Vagina (tissue), 2 donors: Measurements from ENCODE around the gene ZDHHC11.
"Not testable (repeated sequence)": the region's sequence is repeated elsewhere in the genome, so short reads cannot be mapped to it uniquely, and the experiment has no call there.

Source experiments
- POLR2A ChIP-seq, 2 donors: fragments of 450-650 bp; IDR thresholded peaks; one replicate each; pipeline ENCODE4 v1.6.1; 2017; ENCODE audit warnings: antibody characterized with exemption in 2 of 2, mild to moderate bottlenecking in 2 of 2, moderate library complexity in 2 of 2
- TF ChIP-seq, protein P1 (sequence below), 3 experiments: fragments of 450-650 bp in 2 of 3; fragments of 200-600 bp in 1 of 3; sonication (generic) in 1 of 3; IDR thresholded peaks; one replicate each; pipeline ENCODE4 v1.5.1; 2017 to 2019; ENCODE audit warnings: antibody characterized with exemption in 3 of 3, mild to moderate bottlenecking in 2 of 3, moderate library complexity in 2 of 3

DNA sequence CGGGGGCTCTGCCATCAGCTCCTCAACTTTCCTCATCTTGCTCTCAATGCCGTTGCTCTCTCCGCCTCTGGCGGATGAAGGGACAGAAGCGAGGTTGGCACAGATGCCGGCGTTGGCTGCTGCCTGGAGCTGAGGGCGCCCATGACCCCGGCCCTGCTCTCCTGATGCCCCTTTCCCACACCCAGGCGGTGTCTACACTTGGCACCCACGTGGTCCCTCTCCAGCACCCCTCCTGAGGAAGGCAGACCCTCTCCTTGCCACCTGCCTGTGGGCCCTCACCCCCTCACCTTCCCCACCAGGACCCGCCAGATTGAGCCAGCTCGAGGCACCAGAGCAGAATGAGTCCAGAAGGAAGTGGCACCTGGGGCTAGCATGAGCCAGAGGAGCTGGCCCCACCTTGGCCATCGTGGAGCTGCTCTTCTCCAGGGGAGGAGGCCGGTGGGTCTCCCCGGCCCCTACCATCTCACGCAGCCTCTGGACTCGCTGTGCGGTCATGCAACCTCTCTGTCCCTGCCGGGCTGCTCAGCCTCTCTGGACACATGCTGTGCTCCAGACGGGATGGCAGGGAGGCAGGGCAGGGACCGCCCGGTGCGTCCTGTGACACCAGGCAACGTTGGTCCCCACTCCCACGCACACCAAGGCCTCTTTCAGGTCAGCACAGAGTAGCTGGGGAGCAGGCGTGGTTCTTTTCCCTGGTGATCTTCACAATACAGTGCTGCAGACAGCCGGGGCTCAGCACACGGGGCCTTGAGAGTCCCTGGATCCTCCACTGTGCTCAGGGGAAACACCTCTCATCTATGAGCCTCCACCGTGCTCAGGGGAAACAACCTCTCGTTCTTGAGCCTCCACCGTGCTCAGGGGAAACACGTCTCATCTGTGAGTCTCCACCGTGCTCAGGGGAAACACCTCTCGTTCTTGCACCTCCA lies 4.8 kb downstream of the ZDHHC11 start:
- TF ChIP-seq POLR2A (IDR thresholded peaks at IDR 0.05), result not testable (repeated sequence)
- TF ChIP-seq, protein P1, sequence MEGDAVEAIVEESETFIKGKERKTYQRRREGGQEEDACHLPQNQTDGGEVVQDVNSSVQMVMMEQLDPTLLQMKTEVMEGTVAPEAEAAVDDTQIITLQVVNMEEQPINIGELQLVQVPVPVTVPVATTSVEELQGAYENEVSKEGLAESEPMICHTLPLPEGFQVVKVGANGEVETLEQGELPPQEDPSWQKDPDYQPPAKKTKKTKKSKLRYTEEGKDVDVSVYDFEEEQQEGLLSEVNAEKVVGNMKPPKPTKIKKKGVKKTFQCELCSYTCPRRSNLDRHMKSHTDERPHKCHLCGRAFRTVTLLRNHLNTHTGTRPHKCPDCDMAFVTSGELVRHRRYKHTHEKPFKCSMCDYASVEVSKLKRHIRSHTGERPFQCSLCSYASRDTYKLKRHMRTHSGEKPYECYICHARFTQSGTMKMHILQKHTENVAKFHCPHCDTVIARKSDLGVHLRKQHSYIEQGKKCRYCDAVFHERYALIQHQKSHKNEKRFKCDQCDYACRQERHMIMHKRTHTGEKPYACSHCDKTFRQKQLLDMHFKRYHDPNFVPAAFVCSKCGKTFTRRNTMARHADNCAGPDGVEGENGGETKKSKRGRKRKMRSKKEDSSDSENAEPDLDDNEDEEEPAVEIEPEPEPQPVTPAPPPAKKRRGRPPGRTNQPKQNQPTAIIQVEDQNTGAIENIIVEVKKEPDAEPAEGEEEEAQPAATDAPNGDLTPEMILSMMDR (IDR thresholded peaks at IDR 0.05), result not testable (repeated sequence)
